Activated CD4-positive, alpha-beta memory T cell treated with anti-CD3 and anti-CD28 coated beads for 36 hours (primary cell): ENCODE measurements around the gene AGER. TPM values are rescaled to one million over a fixed set of nuclear protein-coding genes. Genes with fewer than 3 reads are reported as not detected.

ENCODE experiments used
- CTCF ChIA-PET: fragments of 350-600 bp; sonication (Branson Sonifier 250); formaldehyde crosslinking; loops from one replicate; lab custom pipeline; 2021; ENCODE audit warnings: antibody characterized with exemption, inconsistent platforms; lab: Charles Lee
- POLR2A ChIA-PET: fragments of 350-600 bp; sonication (Branson Sonifier 250); formaldehyde crosslinking; loops from one replicate; lab custom pipeline; 2021; ENCODE audit warnings: antibody characterized with exemption; lab: Charles Lee
- DNase-seq: peaks from one replicate; pipeline ENCODE4 v3.0.0-alpha.2; 2020
- H3K27ac Mint-ChIP-seq: one replicate; pipeline ENCODE4 v1.8.0; 2021; ENCODE audit warnings: mixed read lengths
- H3K27me3 Mint-ChIP-seq: one replicate; pipeline ENCODE4 v1.8.0; 2021; ENCODE audit warnings: mixed read lengths
- H3K36me3 Mint-ChIP-seq: one replicate; pipeline ENCODE4 v1.8.0; 2021; ENCODE audit warnings: mixed read lengths
- H3K4me1 Mint-ChIP-seq: one replicate; pipeline ENCODE4 v1.8.0; 2021; ENCODE audit warnings: low read depth, mixed read lengths
- H3K4me3 Mint-ChIP-seq: one replicate; pipeline ENCODE4 v1.8.0; 2021; ENCODE audit warnings: mild to moderate bottlenecking, mixed read lengths
- H3K9me3 Mint-ChIP-seq: one replicate; pipeline ENCODE4 v1.8.0; 2021; ENCODE audit warnings: mixed read lengths
- intact Hi-C: fragments of 100-400 bp; cut with micrococcal nuclease; formaldehyde crosslinking; loops from one replicate; pipeline ENCODE4 v1.15.1; 2023
- total RNA-seq, 2 experiments: library from RNA; stranded (reverse); gene quantifications; one replicate each; pipeline ENCODE4 v1.2.3, GENCODE V29; 2021

Gene AGER
- total RNA-seq, 2 experiments from 2014 or later = 16.5 to 23.5 TPM

DNA sequence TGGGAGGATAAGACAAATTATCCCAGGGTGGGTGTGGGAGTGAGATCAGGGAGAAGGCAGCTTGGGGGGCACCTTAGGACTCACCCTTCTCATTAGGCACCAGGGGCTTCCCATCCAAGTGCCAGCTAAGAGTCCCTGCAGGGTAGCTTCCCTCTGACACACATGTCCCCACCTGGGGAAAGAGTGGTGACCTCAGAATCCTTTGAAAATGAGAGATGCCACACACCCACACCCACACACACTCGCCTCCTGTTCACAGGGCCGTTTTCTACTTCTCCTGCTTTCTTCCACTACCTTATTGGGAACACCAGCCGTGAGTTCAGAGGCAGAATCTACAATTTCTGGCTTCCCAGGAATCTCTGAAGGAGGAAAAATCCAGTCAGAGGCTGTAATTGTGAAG, 1.0 kb downstream of the AGER start:
- peaks cover 70% of the 10 kb centered on the region for H3K4me1 Mint-ChIP-seq
- ChIA-PET CTCF (interaction anchor here (1.2 kb wide), 1 partner anchor 54 kb away, joined by 3 read pairs; no protein-coding TSS in a partner anchor), POLR2A (no interaction called here)
- intact Hi-C loops = no loop called here
- peak overlapping the region; percentile 67 for H3K27ac Mint-ChIP-seq
- peaks cover 50% of the 10 kb centered on the region for H3K36me3 Mint-ChIP-seq
- H3K9me3 Mint-ChIP-seq = no peaks in the 10 kb centered on the region
- no peak for DNase-seq
- H3K4me3 Mint-ChIP-seq = no peak overlapping the region
- no peaks in the 10 kb centered on the region for H3K27me3 Mint-ChIP-seq

- Mint-ChIP-seq H3K27me3 (no peaks in the 10 kb centered on the region), H3K36me3 (peaks cover 48% of the 10 kb centered on the region), H3K4me1 (peaks cover 66% of the 10 kb centered on the region), H3K4me3 (no peak overlapping the region), H3K9me3 (no peaks in the 10 kb centered on the region), H3K27ac (peak overlapping the region; percentile 67)
- intact Hi-C loops = no loop called here
- ChIA-PET CTCF (interaction anchor here (1.2 kb wide), 1 partner anchor 54 kb away, joined by 3 read pairs; no protein-coding TSS in a partner anchor), POLR2A (no interaction called here)
- DNase-seq = no peak
Observed at GRCh38 chr6:32182555-32182981, 1.5 kb downstream of the AGER start.

DNA sequence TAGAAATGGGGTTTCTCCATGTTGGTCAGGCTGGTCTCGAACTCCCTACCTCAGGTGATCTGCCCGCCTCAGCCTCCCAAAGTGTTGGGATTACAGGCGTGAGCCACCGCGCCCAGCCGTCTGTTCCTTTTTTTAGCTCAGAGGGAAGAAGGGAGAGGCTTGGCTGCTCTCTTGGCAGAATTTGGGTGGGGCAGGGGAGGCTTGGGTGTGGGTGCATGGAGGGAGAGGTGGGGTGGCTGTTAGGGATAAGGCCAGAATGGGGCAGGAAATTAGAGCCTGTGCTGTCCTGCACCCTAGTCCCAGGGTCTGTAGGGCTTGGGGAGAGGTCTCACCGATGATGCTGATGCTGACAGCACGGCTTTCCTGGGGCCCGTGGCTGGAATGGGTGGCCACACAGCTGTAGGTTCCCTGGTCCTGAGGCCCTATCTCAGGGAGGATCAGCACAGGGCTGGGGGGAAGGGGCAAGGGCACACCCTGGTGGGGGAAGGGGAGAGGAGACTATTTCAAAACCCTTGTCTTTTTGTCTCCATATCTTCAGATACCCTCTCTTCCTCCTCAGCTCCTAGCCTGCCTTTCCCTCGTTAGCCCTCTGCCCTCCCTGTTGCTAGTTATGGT, 2.0 kb downstream of the AGER start:
- Mint-ChIP-seq H3K27ac (peak overlapping the region; percentile 67), H3K36me3 (peaks cover 42% of the 10 kb centered on the region), H3K9me3 (no peaks in the 10 kb centered on the region), H3K4me1 (peaks cover 62% of the 10 kb centered on the region), H3K27me3 (no peaks in the 10 kb centered on the region), H3K4me3 (no peak overlapping the region)
- ChIA-PET POLR2A (no interaction called here), CTCF (interaction anchor here (1.2 kb wide), 1 partner anchor 53 kb away, joined by 3 read pairs; no protein-coding TSS in a partner anchor)
- intact Hi-C loops = no loop called here
- DNase-seq = no peak

DNA sequence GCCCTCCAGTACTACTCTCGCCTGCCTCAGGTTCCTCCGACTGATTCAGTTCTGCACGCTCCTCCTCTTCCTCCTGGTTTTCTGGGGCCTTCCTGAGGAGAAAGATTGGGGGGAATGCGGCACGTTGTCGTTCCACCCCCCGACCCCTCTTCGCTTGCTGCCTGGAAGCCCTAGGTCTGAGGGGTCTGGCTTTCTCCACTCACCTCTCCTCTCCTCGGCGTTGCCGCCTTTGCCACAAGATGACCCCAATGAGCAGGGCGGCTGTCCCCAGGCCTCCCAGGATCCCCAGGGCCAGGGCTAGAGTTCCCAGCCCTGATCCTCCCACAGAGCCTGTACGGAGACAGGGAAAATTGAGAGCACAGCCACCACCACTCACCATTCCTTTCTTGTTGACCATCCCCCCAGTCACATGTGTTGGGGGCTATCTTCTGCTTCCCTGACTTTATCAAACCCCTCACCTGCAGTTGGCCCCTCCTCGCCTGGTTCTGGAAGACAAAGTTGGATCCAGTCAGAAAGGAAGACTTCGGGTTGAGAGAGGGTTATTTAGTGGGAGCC, 2.8 kb downstream of the AGER start:
- Mint-ChIP-seq H3K4me3 (no peak overlapping the region), H3K9me3 (no peaks in the 10 kb centered on the region), H3K27ac (peak overlapping the region; percentile 15), H3K36me3 (peaks cover 34% of the 10 kb centered on the region), H3K4me1 (peaks cover 62% of the 10 kb centered on the region), H3K27me3 (no peaks in the 10 kb centered on the region)
- intact Hi-C loops = no loop called here
- ChIA-PET CTCF (no interaction called here), POLR2A (no interaction called here)
- DNase-seq = no peak

GRCh38 chr6:32179766-32180405, 4.2 kb downstream of the AGER start:
- Mint-ChIP-seq H3K36me3 (peaks cover 27% of the 10 kb centered on the region), H3K27ac (peak overlapping the region; percentile 96), H3K4me1 (peaks cover 58% of the 10 kb centered on the region), H3K27me3 (no peaks in the 10 kb centered on the region), H3K4me3 (peak overlapping the region; percentile 85), H3K9me3 (no peaks in the 10 kb centered on the region)
- CTCF ChIA-PET = interaction anchor here (1.3 to 1.4 kb wide), 3 partner anchors 11 to 15 kb away, joined by 6 to 11 read pairs (median 7); partner anchors contain the start of genes GPSM3 and PBX2
- intact Hi-C loops = loop anchor here (5.0 to 10.0 kb wide), 2 partner anchors 205 to 792 kb away; partner anchors contain the start of gene DXO
- DNase-seq = no peak
- POLR2A ChIA-PET = interaction anchor here (1.8 to 4.9 kb wide), 3 partner anchors 9 to 52 kb away, joined by 9 to 57 read pairs (median 9); partner anchors contain the start of genes ATF6B, GPSM3 and PBX2

GRCh38 chr6:32178547-32179440, 5.3 kb downstream of the AGER start:
- no peaks in the 10 kb centered on the region for H3K27me3 Mint-ChIP-seq
- DNase-seq = no peak
- ChIA-PET POLR2A (interaction anchor here (0.6 to 4.9 kb wide), 4 partner anchors 10 to 540 kb away, joined by 3 to 57 read pairs (median 9); partner anchors contain the start of genes ATF6B, GPSM3 and PBX2), CTCF (interaction anchor here (0.6 to 1.4 kb wide), 6 partner anchors 12 to 789 kb away, joined by 3 to 11 read pairs (median 6); partner anchors contain the start of genes GPSM3 and PBX2)
- H3K4me3 Mint-ChIP-seq = peak overlapping the region; percentile 85
- H3K4me1 Mint-ChIP-seq = peaks cover 62% of the 10 kb centered on the region
- H3K9me3 Mint-ChIP-seq = no peaks in the 10 kb centered on the region
- H3K36me3 Mint-ChIP-seq = peaks cover 27% of the 10 kb centered on the region
- H3K27ac Mint-ChIP-seq = peak overlapping the region; percentile 96
- intact Hi-C loops = loop anchor here (1.0 to 10.0 kb wide), 6 partner anchors 12 to 794 kb away; partner anchors contain the start of genes ATF6B, DXO, PBX2 and PPT2

DNA sequence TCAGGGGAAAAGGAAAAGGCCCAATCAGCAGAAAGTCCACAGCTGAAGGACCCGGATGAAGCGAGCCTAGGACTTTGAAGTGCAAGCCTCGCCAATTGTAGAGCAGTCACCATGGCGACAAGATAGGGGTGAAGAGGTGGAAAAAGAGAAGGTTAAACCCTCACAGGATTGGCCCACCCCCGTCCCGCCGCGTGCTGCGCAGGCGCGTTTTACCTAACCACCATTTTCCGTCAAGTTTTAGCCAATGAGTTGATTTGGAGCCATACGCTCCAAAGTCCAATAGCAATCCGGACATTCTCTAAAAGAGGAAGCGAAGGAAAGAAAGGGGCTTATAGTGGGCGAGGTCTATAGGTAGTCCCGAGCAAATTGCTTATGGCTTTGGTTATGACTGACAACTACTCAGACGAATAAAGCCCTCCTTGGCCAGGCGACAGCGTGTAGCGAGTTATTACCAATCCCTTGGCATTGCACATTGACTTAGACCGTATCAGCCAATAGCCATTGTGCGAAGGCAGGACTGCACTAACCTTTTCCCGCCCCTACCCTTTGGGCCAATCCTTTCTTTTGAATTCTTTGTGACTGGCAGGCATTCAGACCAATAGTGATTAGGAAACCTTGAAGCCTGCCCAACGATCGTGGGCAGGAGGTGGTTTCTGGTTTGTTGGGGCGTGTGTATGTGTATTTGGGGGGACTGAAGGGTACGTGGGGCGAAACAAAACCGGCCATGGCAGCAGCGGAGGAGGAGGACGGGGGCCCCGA, 6.1 kb downstream of the AGER start, which contains the start of gene RNF5:
RNF5 (plus strand) TSS at position 618 of the 759 bp plus-strand sequence; CDS start at position 725, 107 bp downstream.
- POLR2A ChIA-PET = interaction anchor here (0.6 to 4.9 kb wide), 5 partner anchors 11 to 667 kb away, joined by 3 to 57 read pairs (median 4); partner anchors contain the start of genes ATF6B, GPSM3 and PBX2
- peaks cover 65% of the 10 kb centered on the region for H3K4me1 Mint-ChIP-seq
- no peaks in the 10 kb centered on the region for H3K9me3 Mint-ChIP-seq
- H3K4me3 Mint-ChIP-seq = peak within 1 kb of the TSS; percentile 85
- H3K27ac Mint-ChIP-seq = peak within 1 kb of the TSS; percentile 96
- no peaks in the 10 kb centered on the region for H3K27me3 Mint-ChIP-seq
- peaks cover 25% of the 10 kb centered on the region for H3K36me3 Mint-ChIP-seq
- intact Hi-C loops = loop anchor here (1.0 to 10.0 kb wide), 6 partner anchors 12 to 794 kb away; partner anchors contain the start of genes ATF6B, DXO, PBX2 and PPT2
- CTCF ChIA-PET = interaction anchor here (1.4 kb wide), 1 partner anchor 17 kb away, joined by 7 read pairs; no protein-coding TSS in a partner anchor
- peak; percentile 96 for DNase-seq

DNA sequence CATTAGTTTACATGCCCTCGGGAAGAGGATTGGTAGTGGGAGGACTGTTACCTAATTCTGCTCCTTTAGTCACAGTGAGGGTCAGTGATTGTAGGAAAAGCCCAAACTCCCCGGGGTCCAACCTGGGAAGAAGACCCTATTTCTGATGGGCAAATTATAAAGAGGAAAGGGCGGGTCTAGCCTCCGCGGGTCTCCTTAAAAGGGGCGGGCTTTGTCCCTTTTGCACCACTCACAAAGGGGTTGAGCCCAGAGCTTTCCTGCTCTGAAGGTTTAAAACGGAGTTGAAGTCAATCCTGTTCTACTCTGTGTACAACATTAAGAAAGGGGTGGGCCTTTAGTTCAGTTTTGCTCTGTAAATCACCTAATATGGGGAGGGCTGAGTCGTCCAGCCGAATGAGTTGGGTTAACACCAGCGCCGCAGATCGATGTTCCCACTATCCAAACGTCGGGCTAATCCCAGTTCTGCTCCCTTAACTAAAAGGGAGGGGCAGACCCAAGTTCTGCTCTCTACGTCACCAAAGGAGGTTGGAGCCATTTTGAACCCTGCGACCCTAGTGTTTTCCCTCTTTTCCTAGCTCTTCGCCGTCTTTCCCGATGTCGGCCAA, 6.8 kb downstream of the AGER start:
- DNase-seq = no peak
- CTCF ChIA-PET = interaction anchor here (1.4 kb wide), 1 partner anchor 18 kb away, joined by 7 read pairs; no protein-coding TSS in a partner anchor
- peak overlapping the region; percentile 96 for H3K27ac Mint-ChIP-seq
- POLR2A ChIA-PET = interaction anchor here (0.6 to 4.9 kb wide), 4 partner anchors 12 to 668 kb away, joined by 3 to 57 read pairs (median 4); partner anchors contain the start of genes GPSM3 and PBX2
- no peaks in the 10 kb centered on the region for H3K9me3 Mint-ChIP-seq
- intact Hi-C loops = loop anchor here (5.0 to 10.0 kb wide), 2 partner anchors 202 to 795 kb away; partner anchors contain the start of gene DXO
- H3K4me3 Mint-ChIP-seq = peak overlapping the region; percentile 85
- H3K36me3 Mint-ChIP-seq = peaks cover 19% of the 10 kb centered on the region
- H3K27me3 Mint-ChIP-seq = no peaks in the 10 kb centered on the region
- peaks cover 65% of the 10 kb centered on the region for H3K4me1 Mint-ChIP-seq

DNA sequence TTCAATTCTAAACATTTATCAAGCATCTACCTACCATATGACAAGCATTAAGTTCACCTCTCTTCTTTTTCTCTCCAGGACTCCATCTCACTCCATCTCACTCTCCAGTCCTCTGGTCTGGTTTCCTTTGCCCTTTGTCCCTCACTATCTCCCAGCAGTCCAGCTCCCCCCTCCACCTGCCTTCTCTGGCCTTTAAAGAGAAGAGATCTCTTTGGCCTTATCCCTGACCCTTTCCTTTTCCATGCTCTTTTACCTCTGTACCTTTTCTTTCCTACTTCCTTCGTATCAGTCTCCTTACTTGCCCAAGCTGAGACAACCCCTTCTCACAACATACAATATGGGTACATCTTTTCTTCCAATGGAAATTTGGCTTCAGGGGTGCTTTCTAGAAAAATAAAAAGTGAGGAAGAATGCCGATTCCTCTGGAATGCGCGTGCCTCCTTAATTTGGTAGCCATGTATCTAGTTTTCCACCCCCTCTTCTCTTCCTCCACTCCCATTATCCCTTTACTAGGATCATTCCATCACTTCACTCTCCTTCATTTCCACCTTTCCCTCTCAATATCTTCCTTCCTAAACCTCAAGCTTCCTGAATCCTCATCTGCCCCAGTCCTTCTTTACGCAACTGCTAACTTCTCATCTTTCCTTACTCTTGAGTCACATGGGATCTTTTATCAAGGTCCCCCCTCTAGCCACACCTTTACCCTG, 7.4 kb downstream of the AGER start:
- Mint-ChIP-seq H3K36me3 (peaks cover 16% of the 10 kb centered on the region), H3K9me3 (no peaks in the 10 kb centered on the region), H3K4me1 (peaks cover 65% of the 10 kb centered on the region), H3K27me3 (no peaks in the 10 kb centered on the region), H3K27ac (peak overlapping the region; percentile 96), H3K4me3 (peak overlapping the region; percentile 85)
- POLR2A ChIA-PET = interaction anchor here (0.7 to 4.9 kb wide), 4 partner anchors 13 to 668 kb away, joined by 3 to 57 read pairs (median 4); partner anchors contain the start of genes GPSM3 and PBX2
- intact Hi-C loops = loop anchor here (5.0 to 10.0 kb wide), 2 partner anchors 202 to 796 kb away; partner anchors contain the start of gene DXO
- no peak for DNase-seq
- CTCF ChIA-PET = interaction anchor here (0.7 to 1.3 kb wide), 2 partner anchors 19 to 48 kb away, joined by 3 to 5 read pairs; no protein-coding TSS in a partner anchor
